UCSD-AML1 (cell line): ENCODE results near the gene LYPD6.
"Not testable (repeated sequence)": the region's sequence is repeated elsewhere in the genome, so short reads cannot be mapped to it uniquely, and the experiment has no call there.

Source experiments
- DNase-seq: peaks from one replicate; lab custom pipeline; 2025; ENCODE audit not compliant: unreplicated experiment; lab: John Stamatoyannopoulos, UW

Gene LYPD6, protein sequence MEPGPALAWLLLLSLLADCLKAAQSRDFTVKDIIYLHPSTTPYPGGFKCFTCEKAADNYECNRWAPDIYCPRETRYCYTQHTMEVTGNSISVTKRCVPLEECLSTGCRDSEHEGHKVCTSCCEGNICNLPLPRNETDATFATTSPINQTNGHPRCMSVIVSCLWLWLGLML

DNA sequence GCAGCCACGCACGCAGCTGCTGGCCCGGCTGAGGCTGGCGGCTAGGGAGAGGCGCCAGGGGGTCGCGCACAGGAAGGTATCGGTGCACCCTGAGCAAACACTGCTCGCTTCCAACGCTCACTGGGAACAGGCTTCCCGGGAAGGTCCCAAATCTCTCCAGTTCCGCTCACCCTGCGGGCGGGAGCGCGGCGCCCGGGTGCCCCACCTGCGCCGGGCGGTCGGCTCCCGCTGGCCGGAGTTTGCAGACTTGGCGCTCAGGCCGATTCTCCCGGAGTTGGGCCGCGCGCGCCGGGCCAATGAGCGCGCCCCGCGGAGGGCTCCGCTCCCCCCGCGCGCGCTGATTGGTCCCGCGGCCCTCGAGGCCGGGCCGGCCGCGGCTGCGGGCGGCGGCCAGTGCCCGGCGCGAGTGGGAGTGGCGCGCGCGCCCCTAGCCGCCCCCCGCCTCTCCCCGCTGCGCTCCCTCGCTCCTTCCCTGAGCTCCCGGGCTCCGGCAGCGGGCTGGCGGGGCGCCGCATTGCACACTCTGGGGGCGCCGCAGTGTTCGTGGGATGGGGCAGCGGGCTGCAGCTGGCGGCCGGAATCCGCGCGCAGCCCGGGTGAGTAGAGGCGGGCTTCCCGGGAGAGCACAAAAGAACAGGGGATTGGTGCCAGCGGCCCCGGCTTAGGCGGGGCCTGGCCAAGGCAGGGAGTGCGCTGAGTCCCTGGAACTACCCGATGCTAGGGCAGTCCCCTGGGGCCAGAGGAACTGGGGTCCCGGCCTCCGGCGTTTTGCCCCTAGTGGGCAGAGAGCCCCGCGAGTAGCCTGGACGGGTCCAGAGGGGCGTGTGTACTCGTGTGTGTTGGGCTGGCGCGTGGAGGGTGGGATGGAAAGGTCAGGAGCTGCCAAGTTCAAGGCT lies at the start of gene LYPD6:
LYPD6 (plus strand) TSS at position 461 of the 896 bp plus-strand sequence. CDS start 107,122 bp downstream, outside the sequence.
- peak; percentile 46 for DNase-seq

DNA sequence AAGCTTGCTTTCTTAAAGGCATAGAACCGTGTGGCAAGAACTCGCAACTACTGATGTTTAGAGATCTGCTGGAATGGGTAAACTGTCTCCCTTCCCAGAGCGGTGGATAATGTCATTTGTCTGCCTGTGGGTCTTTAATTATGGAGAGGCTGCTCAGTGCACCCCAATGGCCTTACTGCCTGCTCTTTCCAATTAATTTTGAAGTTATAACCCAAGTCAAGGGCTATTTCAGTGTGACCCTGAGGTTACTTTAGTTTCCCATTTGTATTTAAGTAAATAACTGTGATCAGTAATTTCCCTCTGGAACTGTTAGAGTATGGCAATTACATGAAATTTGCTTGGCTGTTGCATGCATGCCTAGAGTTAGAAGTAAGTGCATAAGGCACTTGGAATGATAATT lies 48.9 kb upstream of the LYPD6 start:
- no peak for DNase-seq

DNA sequence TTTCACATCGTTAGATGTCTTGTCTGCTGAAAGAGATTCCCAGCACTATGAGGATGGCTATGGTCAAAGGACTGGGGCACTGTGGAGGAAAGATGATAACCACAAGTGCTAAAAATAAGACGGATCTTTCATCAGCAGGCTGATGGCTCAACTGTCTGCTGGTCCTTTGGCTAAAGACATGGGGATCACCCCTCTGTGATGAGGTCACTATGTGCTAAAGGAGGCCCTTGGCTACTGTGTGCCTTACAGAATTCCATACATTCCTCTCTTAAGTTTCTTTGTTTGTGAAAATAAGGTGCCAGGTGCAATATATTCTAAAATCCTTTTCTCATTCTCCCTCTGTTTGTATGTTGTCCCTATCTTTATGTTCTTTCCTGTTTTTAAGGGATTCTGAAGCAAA lies 39.7 kb upstream of the LYPD6 start:
- no peak for DNase-seq

DNA sequence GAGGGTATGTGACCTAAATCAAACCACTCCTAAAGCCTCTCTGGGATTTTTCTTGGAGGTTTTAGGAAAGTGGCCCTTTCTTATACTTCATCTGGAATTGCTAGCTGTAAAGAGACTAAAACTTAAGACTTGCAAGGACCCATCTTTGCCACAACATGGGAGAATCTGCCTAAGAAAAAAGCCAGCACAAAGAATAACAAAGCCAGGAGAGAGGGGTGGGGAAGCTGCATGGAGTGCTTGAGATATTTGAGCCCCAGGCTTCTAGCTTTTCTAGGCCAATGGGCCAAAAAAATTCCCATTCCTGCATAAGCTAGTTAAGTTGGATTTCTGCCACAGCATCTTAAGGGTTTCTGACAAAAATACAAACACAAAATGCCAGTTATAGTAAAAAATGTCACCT lies 38.5 kb upstream of the LYPD6 start:
- no peak for DNase-seq

DNA sequence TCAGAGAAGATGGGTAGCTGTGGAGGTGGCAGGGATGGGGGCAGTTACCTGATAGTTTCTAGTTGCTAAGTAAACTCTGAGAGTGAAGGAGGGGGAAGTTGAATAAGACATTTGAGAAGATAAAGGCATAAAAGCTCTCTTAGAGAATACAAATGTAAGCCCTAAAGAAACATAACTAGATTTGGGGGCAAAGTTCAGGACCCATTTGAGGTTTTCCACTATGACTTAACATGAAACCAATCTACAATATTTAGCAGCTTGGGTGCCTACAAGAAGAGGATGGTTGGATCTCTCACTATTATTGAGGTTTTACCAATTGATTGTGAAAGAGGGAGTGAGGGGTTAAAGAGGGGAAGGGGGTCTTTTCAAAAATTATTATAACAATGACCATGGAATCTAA lies 34.4 kb upstream of the LYPD6 start:
- no peak for DNase-seq

DNA sequence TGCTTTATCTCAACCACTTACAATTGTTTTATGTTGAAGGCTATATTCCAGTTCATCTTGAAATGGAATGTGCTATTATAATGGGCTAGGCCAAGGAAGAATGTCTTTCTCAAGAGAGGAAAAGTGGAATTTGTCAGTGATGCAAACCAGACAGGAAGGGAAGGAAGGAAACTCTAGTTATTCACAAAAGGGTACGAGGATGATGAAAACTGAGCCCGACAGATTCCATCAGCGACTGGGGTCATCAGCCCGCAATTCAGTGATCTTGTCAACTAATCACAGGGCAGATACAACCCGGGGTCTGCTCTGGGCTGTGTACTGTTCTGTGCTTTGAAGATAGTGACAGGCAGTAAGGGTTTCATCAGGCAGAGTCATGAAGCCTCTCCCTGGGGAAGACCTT lies 23.4 kb upstream of the LYPD6 start:
- DNase-seq, result no peak

DNA sequence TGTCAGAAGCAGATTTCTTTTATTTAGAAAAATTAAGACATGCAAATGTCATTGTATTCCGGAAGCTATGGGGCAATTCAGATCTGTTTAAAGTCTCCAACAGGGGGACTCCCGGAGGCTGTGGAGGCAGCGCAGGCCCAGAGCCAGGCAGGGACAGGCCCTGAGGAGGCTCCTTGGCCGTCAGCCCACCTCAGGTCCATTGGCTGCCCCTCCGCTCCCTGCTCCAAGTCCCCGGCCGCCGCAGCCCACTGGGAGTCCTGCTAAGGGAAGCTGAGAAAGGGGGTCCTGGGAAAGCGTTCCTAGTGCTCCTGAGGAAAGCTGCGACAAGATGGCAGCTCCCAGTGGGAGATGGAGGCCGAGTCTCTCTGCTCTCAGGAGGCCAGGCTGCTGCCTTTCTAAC lies 20.0 kb upstream of the LYPD6 start:
- DNase-seq, result no peak

DNA sequence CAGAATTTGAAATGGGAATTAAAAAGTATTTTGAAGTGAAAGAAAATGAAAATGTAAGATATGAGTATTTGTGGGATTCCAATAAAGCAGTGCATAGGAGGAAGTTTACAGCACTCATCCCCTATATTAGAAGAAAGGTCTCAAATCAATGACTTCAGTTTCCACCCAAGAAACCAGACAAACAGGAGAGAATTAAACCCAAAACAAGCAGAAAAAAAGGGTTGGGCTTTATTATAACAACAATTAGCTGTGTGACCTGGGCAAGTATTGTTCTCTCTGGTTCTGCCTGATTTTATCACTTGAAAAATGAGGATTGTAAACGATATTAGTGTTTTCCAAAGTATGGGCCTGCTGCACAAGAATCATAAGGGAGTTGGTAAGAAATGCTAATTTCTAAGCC lies 18.3 kb upstream of the LYPD6 start:
- DNase-seq, result no peak

DNA sequence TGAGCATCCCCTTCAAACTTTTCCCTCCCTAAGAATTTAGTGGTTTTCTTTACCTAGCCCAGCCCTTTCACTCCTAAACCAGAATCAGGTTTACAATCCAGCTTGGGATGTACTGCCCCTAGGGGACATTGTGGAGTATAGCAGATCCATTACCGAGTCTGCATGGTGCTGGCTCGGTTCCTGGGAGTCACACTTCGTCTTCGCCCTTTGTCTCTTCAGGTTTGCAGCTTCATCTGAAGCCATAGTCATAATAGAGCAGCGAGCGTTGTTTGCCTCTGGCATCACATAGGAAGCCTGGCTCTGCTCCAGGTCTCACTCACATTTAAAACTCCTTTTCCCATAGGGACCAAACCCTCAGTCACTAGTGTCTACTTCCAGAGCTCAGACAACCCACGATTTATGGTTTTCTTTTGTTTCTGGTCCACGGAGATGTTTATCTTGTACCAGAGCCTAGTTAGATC lies 16.8 kb upstream of the LYPD6 start:
- DNase-seq, result no peak

DNA sequence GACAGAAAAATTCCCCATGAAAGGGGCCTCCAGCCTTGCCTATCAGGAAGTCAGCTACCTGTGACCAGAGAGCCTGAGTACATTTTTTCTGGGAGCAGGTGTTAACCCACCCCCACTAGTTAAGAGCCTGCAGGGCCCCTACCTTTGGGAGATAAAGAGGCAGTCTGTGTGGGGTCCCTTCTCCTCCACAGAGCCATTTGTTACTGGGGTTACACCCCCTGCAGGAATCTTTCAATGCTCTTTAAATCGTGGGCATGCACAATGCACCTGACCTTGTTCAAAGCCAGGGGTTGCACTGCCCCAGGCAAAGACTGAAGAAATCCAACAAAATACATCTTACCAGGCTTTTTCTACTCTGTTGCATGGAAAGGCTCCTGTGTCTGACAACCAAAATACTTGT lies 15.7 kb upstream of the LYPD6 start:
- DNase-seq, result no peak

DNA sequence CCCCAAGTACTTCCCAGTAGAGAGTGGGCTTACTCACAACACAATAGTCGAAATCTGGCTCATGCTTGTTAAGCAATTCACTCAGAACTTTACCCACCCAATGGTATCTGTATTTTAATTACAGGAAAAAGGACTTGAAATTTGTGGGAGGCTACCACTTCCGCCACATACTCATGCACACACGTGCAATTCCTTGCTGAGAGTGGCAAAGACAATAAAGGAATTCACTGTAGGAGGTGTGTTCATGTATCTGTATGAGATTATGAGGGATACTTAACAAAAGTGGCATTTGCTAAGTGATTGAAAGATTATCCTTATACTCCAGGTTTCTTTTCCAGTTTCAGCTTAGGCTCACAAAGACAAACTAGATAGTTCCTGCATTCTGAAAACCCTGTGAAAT lies 14.9 kb upstream of the LYPD6 start:
- no peak for DNase-seq

DNA sequence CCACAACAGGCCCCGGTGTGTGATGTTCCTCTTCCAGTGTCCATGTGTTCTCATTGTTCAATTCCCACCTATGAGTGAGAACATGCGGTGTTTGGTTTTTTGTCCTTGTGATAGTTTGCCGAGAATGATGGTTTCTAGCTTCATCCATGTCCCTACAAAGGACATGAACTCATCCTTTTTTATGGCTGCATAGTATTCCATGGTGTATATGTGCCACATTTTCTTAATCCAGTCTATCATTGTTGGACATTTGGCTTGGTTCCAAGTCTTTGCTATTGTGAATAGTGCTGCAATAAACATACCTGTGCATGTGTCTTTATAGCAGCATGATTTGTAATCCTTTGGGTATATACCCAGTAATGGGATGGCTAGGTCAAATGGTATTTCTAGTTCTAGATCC lies 11.8 kb upstream of the LYPD6 start:
- DNase-seq, result not testable (repeated sequence)

DNA sequence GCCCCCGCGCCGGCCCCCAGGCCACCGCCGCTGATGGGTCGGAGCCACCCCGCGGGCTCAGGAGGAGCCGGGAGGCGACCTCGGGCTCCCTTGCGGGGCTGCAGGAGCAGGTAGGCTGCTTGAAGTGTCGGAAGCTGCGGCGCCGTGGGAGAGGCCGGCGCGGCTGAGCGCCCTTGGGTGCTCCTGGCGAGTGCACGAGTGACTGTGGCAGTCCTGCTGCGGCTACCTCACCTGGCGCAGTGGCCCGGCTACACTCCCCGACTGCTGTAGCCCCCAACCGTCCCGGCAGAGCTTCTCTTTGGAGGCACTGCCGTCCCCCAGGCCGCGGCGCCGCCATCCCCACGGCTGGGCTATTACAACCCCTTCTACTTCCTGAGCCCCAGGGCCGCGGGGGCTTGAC lies 10.0 kb upstream of the LYPD6 start:
- no peak for DNase-seq

DNA sequence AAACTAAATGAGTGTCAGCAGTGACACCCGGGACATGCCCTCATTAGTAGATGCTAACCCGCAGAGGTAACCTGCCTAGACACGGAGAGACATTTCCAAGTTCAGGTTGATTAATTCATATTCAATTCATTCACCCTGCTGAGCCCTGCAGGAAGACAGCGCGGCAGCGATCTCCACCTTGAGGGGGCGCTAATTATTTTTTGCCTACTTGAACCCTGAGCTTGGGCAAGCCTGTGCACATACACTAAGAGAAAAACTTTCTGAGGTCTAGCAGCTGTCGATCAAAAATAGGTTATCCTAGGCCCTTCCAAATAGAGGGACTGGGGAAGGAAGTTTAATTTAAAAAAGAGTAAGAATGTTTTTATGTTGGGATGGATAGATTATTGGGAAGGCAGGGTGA lies 1.3 kb upstream of the LYPD6 start:
- DNase-seq, result peak; percentile 12

DNA sequence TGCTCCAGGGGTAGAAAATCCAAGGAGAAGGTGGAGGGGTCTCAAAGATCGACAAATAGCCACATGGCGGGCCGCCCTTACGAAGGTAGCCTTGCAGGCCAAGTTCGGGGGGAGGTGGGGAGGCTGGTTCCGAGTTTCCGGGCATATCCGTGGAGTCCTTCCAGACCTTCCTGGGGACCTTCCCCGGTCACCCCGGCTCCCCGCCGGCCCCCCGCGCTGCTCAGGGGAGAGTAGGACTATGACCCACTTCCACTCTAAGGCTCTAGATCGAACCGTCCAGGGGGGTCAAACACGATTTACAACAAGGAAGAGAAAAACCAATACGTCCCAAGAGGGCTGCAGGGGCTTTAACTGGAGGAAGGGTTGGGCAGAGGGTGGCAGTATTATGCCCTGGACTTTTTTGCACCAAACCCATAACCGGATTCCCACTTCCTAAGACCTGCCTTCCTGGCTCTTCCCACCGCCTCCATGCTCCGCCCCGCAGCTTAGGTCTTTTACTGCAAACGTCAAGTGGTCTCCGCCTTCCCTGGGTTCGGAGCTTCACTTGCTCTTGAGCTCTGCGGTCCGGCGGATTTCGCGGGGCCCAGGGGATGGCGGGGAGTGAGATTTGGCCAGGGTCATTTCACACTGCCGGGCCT lies 779 bp upstream of the LYPD6 start:
- DNase-seq, result no peak

DNA sequence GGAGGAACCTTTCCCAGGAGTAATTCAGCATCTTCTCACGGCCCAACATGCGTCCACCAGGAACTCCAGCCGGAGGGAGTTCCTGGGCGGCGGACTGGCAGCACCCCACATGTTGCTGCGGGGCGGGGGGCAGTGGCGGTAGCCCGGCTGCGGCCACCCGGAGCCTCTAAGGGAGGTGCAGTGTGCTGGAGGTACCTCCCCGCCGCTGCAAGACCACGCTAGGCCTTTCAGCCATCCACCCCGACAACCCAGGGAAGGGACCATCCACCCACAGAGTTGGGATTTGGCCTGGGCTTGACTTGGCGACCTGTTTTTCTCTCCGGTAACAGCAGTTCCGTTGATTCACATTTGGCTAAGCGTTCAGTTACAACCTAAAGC lies 625 bp downstream of the LYPD6 start:
- no peak for DNase-seq

DNA sequence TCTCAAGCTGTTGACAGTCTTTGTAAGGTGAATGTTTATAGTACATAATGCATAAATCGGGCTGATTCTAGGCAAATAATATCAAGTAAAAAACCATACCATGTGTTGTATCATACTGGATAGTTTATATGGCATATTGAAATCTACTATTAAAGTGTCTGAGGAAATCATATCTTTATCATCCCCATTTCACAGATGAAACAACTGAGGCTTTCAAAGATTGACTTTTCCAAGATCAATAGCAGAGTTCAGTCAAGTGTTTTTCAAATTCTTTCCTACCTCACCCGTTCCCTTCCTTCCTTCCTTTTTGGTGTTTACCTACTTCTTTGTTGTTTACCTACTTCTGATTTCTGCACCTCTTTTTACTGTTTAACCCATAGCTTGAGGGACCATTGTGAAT lies 2.0 kb downstream of the LYPD6 start:
- no peak for DNase-seq

DNA sequence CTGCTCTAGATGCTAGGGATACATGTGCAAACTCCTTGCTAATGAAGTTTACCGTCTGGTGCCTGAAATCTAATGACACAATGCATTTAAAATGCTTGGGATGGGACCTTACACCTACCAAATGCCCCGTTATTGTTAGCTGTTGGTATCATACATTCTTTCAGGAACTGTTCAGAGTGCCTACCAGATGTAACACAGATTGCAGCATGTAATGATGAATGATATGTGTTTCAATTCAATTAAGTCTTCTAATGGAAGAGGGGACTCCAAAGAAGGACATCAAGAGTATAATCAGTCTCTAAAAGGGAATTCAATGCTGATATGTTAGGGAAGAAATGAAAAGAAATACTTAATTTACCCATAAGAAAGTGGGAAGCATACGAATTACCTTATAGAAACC lies 3.2 kb downstream of the LYPD6 start:
- DNase-seq, result no peak

DNA sequence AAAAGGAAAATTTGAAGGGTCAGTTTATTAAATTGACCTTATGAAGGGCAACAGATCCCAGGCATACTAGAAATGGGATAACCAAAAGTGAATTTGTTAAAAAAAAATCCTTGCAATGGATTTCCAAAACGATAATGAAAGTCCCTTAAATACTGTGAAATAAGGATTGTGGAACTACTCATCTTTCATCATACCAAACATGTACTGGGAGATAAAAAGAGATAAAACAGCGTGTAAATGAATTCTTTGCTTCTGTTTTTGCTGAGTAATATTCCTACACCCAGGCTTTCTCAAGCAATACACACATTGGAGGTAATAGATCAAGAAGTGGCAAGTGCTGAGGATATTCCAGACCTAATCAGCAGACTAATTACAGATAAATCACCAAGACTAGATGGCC lies 3.8 kb downstream of the LYPD6 start:
- DNase-seq, result no peak

DNA sequence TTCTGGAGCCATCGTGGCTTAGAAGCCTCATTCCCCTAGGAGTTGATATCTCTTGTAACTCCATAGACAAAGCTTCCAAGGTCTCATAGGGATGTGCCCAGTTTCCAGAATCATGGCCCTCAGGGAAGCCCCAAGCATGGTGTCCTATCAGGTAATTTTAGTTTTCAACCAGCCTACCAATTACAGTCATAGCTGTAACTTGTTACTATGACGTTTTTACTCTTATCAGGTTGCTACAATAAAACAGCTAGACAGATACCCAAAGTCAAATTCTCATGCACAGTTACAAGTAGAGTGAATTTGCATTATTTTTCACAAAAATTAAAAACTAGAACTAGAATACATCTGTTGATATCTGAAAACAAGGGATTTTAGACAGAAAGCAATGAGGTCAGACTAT lies 8.9 kb downstream of the LYPD6 start:
- DNase-seq, result no peak

DNA sequence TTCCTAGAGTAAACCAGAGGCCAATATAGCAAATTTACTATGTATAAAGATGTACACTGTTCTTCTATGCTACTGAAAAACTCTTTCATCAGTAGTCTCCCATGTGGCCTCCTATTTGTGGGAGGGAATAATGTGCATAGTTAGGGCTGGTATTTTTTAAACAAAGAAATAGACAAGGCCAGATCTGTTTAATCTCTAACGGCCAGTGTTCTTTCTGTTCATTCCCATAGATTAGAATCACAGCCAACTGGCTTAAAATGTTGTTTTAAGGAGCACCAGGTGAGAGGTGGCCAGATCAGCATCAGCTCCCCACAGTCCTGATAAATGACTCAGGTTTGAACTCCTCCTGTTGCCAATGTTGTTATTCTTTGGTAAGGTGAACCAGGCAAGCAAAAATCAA lies 12.1 kb downstream of the LYPD6 start:
- DNase-seq, result no peak

DNA sequence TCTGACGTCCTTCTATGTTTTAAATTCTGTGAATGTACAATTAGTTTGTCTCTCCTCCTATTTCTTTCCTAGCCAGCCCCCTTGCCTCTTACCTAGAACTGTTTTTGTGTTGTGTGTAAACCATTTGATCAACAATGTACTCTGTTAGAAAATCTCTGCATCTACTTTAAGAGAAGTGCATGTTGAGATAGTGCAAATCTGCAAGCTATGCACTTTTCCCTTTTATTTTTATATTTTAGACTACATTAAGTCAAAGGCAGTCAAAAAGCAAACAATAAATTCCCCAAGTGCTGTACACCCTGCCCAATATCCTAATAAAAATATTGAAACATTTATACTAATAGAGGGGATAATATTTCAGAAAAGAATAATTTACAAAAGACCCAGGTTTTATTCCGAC lies 13.7 kb downstream of the LYPD6 start:
- DNase-seq, result no peak
